Stimulated activated naive CD4-positive, alpha-beta T cell (primary cell): ENCODE results near the gene LGALS4.
"Not testable (repeated sequence)": the region's sequence is repeated elsewhere in the genome, so short reads cannot be mapped to it uniquely, and the experiment has no call there.

Experiments
- DNase-seq, 6 experiments: peaks; one replicate each; lab custom pipeline; 2025; lab: John Stamatoyannopoulos, UW

LGALS4 gene

DNA sequence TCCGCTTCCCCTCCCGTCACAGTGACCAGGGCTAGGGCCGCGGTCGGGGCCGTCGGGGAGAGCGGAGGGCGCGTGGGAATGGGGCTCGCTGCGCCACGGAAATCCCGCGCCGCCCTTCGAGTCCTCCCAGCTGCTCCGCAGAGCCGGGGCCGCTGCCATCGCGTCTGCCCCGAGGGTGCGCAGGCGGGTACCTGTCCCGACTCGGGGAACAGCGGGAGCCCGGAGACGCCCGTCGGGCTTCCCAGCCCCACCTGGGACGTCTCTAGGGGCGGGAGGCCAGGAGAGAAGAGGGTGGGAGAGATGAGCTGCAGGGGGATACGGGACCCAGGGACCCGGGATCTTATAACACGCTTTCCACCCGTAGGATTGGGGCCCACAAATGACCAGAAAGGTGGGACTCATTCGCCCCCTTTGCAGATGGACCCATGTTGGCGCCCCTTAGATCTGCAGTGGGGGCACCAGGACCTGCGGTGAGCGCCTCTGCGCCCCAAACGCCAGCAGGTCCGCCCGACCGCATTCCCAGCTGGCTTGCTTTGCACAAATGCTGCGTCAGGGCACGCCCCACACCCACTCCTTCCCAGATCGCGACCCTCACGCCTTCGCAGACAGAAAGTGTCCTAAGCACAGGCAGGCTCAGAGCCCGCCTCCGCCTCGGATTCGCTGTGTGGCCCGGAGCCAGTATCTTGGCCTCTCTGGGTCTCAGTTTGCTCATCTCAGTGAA, 42.4 kb downstream of the LGALS4 start:
- DNase-seq: peak in 2 of 6 experiments; percentile 14 to 41

DNA sequence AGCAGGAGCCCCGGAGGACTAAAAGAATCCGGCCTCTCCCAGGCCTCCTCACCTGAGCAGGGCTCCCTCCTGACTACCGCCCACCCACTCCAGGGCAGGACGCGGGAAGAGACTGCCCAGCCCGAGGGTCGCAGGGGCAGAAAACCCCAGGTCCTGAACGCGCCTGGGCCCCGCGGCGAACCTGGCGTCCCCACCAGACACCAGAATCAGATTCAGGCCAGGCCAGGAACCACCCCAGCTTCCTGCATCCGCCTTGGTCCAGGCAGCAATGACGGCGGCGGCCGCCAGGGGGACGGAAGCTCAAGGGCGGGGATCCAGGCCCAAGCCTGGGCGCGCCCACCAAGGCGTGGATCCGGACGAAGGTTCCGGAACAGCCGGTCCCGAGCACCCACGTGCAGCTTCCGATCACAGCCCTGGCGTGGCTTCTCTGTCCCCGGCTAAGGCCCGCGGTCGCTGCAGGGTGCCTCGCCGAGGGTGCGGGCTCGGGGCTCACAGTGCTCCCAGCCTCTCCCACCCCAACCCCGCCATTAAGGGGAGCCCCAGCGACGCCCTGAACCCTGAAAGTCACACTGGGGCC, 43.0 kb downstream of the LGALS4 start:
- DNase-seq: peak; percentile 66 to 87 (median 78)

DNA sequence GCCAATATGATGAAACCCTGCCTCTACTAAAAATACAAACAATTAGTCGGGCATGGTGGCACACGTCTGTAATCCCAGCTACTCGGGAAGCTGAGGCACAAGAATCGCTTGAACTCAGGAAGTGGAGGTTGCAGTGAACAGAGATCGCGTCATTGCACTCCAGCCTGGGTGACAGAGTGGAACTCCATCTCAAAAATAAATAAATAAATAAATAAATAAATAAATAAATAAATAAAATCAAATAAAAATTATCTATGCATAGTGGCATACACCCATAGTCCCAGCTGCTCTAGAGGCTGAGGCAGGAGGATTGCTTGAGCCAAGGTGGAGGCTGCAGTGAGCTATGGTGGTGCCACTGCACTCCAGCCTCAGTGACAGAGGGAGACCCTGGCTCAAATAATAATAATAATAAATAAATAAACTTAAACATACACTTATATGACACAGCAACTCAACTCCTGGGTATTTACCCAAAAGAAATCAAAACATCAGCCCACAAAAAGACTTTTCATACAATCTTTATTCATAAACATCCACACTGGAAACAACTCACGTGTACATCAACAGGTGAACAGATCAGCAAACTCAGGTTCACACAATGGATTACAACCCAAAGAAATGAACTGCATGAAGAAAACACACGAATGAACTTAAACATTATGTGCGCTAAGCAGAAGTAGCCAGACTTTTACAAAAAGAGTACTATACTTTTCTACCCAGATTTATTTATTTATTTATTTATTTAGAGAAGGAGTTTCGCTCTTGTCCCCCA, 46.3 kb downstream of the LGALS4 start:
- no peak for DNase-seq

DNA sequence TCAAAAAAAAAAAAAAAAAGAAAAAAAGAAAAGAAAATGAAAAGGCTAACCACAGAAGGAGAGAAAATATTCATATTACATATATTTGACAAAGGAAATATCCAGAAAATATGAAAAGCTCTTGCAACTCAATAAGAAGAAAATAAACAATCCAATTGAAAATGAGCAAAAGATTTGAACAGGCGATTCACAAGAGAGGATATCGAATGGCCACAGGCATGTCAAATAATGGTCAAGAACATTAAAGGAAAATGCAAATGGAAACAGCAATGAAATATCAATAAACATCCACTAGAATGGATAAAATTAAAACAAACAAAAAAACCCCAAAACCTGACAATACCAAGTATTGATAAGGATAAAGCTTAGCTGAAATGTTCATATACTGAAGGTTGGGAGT, 47.5 kb downstream of the LGALS4 start:
- no peak for DNase-seq

DNA sequence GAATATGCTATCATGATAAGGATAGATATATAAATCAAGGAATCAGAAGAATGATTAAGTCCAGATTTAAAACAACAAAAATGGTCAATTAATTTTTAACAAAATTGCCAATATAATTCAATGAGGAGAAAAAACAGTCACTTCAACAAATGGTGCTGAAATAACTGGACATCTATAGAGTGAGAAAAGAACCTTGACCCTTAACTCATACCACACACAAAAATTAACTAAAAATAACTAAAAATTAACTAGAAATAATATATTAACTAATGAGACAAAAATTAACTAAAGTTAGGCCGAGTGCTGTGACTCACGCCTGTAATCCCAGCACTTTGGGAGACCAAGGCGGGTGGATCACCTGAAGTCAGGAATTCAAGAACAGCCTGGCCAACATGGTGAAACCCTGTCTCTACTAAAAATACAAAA, 48.9 kb downstream of the LGALS4 start:
- DNase-seq: no peak

DNA sequence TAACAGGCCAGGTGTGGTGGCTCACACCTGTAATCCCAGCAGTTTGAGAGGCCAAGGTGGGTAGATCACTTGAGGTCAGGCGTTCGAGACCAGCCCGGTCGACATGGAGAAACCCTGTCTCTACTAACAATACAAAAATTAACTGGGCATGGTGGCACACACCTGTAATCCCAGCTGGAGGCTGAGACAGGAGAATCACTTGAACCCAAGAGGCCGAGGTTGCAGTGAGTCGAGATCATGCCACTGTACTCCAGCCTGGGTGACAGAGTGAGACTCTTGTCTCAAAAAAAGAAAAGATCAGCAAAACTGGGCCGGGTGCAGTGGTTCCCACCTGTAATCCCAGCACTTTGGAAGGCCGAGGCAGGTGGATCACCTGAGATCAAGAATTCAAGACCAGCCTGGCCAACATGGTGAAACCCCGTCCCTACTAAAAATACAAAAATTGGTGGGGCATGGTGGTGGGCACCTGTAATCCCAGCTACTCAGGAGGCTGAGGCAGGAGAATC, 50.8 kb downstream of the LGALS4 start:
- not testable (repeated sequence) for DNase-seq

DNA sequence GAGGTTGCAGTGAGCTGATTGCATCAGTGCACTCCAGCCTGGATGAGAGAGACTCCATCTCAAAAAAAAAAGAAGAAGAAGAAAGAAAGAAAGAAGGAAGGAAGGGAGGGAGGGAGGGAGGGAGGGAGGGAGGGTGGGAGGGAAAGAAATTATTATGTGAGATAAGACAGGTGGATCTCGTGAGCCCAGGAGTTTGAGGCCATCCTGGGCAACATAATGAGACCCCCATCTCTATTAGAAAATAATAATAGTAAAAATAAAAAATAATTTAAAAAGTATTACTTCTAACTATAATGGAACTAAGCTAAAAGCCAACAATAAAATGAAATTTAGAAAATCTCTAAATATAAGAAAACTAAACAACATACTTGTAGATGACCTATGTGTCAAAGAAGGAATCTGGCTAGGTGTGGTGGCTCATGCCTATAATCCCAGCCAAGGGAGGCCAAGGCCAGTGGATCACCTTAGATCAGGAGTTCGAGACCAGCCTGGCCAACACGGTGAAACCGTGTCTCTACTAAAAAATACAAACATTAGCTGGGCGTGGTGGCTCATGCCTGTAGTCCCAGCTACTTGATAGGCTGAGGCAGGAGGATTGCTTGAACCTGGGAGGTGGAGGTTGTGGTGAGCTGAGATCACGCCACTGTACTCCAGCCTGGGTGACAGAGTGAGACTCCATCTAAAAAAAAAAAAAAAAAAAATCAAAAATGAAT, 51.8 kb downstream of the LGALS4 start:
- DNase-seq: not testable (repeated sequence)

DNA sequence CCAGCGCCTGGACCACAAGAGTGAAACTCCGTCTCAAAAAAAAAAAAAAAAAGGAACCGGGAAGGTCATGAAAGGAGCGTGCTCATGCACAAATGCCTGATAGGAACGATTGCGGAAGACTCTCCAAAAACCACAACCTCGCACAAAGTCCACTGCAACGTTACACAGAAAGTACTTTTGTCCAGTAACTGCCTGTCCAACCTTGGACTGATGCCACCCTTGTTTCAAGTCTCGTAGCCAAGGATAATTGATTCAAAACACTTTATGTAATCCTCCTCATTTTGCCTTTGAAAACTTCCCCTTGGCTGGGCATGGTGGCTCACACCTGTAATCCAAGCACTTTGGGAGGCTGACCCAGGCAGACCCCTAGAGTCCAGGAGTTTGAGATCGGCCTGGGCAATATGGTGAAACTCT, 53.1 kb downstream of the LGALS4 start:
- DNase-seq: no peak

DNA sequence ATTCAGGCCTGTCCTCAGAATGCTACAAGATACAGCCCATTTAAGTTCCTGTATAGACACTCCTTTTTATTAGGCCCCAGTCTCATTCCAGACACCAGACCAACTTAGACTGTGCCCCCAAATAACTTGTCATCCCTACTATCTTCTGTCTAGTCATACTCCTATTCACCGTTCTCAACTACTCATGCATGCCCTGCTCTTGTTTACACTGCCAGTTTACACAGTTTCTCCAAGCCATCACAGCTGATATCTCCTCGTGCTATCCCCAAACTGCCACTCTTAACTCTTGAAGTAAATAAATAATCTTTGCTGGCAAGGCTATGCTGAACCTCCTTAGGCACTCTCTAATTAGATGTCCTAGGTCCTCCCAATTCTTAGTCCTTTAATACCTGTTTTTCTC, 58.5 kb downstream of the LGALS4 start:
- not testable (repeated sequence) for DNase-seq

DNA sequence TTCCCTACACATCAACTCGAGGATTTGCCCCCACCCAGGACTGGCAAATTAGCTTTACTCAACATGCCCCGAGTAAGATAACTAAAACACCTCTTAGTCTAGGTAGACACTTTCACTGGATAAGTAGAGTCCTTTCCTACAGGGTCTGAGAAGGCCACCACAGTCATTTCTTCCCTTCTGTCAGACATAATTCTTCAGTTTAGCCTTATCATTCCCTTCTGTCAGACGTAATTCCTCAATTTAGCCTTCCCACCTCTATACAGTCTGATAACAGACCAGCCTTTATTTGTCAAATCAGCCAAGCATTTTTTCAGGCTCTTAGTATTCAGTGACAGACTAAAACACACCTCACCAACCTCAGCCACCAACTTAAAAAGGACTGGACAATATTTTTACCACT, 59.0 kb downstream of the LGALS4 start:
- DNase-seq: not testable (repeated sequence)
